Psoas muscle (tissue), 8 donors: Measurements from ENCODE around the gene RPLP2. TPM values are rescaled to one million over a fixed set of nuclear protein-coding genes. Genes with fewer than 3 reads are reported as not detected.

ENCODE experiments used
- ATAC-seq, 4 donors: fragments of 200-7000 bp; cut with Tn5 transposase; one replicate each; pipeline ENCODE4 v1.9.1; 2020; ENCODE audit warnings: moderate library complexity in 3 of 4, mild to moderate bottlenecking in 2 of 4
- DNase-seq, 2 donors: peaks; one replicate each; pipeline ENCODE4 v3.0.0-alpha.2; 2020
- H3K27ac ChIP-seq: fragments of 200-600 bp; one replicate; pipeline ENCODE4 v1.8.0; 2022
- H3K27me3 ChIP-seq, 3 donors: fragments of 200-600 bp in 1 of 3; one replicate each; pipeline versions ENCODE4 v1.6.1 to v1.8.0; 2013 to 2022; ENCODE audit warnings: low read length in 2 of 3, mild to moderate bottlenecking in 2 of 3, moderate library complexity in 1 of 3; ENCODE audit not compliant: insufficient read depth in 3 of 3
- H3K36me3 ChIP-seq, 2 donors: fragments of 200-600 bp in 1 of 2; one replicate each; pipeline versions ENCODE4 v1.6.1 to v1.8.0; 2013 to 2022; ENCODE audit warnings: low read depth in 1 of 2, mild to moderate bottlenecking in 1 of 2, moderate library complexity in 1 of 2; ENCODE audit not compliant: insufficient read depth in 1 of 2
- H3K4me1 ChIP-seq: fragments of 200-600 bp; one replicate; pipeline ENCODE4 v1.8.0; 2022
- H3K4me3 ChIP-seq: fragments of 200-600 bp; one replicate; pipeline ENCODE4 v1.8.0; 2022; ENCODE audit warnings: mild to moderate bottlenecking
- H3K9me3 ChIP-seq: fragments of 200-600 bp; one replicate; pipeline ENCODE4 v1.8.0; 2022
- CTCF ChIP-seq: fragments of 200-600 bp; IDR thresholded peaks from one replicate; pipeline ENCODE4 v1.8.0; 2022; ENCODE audit warnings: antibody characterized with exemption
- WGBS, 3 donors: extraction: QIAGEN DNeasy Blood & Tissue Kit; methylation state at CpG; one replicate each; pipeline versions ENCODE4 v1.1.6 to v1.1.7; 2013; 5-methylcytosine and 5-hydroxymethylcytosine counted together
- intact Hi-C, 2 donors: fragments of 100-400 bp; cut with DNase I; formaldehyde crosslinking; loops; one replicate each; pipeline versions ENCODE4 v1.11.0 to v1.14.2; 2022
- polyA plus RNA-seq, 3 donors: library from polyadenylated mRNA; stranded (reverse); fragments of 200-250 nt; gene quantifications; one replicate each; pipeline ENCODE4 v1.2.3, GENCODE V29; 2013
- total RNA-seq, 4 donors: library from RNA; stranded (reverse); fragmentation: NEBNext Ultra II Directional in 2 of 4; extraction: Animal tissue kit (Norgen Biotek cat#: 25700) in 2 of 4; gene quantifications; one replicate each; pipeline versions ENCODE4 v1.2.1 to v1.2.4, GENCODE V29; 2021 to 2023
- donor health status: healthy with polysubstance abuse.
- donor health status: DM: no; HTN: no; CAD: no; lungs with moderate emphysema.
- donor health status: Bipolar disorder and iron deficiency.
- donor health status: healthy.
- donor health status: DM: yes; HTN: yes; CAD: no.
- donor health status: DM: no; HTN: no; CAD: no.
- donor health status: DM: no; HTN: no; CAD: no.
- donor health status: DM: yes; HTN: yes; CAD: no.

RPLP2 gene
- total and polyA plus RNA-seq, 7 donors: 779 to 1,781 (median 1,246) TPM

GRCh38 chr11:811446-812245 lies 1.9 kb downstream of the RPLP2 start:
- H3K27me3 ChIP-seq: no peaks in the 10 kb centered on the region
- intact Hi-C loops: no loop called here
- H3K4me3 ChIP-seq: peak overlapping the region; percentile 93
- H3K4me1 ChIP-seq: peaks cover 31% of the 10 kb centered on the region
- peak in 3 of 4 donors; percentile 1 to 36 (median 9) for ATAC-seq
- TF ChIP-seq CTCF: peak; percentile 15
- H3K36me3 ChIP-seq: peaks cover 10 to 46% of the 10 kb centered on the region in 2 donors
- DNase-seq: no peak
- H3K9me3 ChIP-seq: no peaks in the 10 kb centered on the region
- H3K27ac ChIP-seq: peak overlapping the region; percentile 97
- 44 to 58% (median 48%) methylated on average over 14 of the region's 14 CpGs for WGBS, 3 donors

GRCh38 chr11:812390-812789 lies 2.6 kb downstream of the RPLP2 start:
- Histone ChIP-seq H3K36me3 (peaks cover 10 to 46% of the 10 kb centered on the region in 2 donors), H3K27me3 (no peaks in the 10 kb centered on the region), H3K4me3 (peak overlapping the region; percentile 93), H3K9me3 (no peaks in the 10 kb centered on the region), H3K4me1 (peaks cover 31% of the 10 kb centered on the region), H3K27ac (peak overlapping the region; percentile 97)
- no peak for TF ChIP-seq CTCF
- intact Hi-C loops: no loop called here
- WGBS, 3 donors: 56 to 72% (median 71%) methylated on average over 3 of the region's 3 CpGs
- DNase-seq: no peak
- ATAC-seq: no peak

GRCh38 chr11:813072-813455 lies 3.3 kb downstream of the RPLP2 start:
- no peak for ATAC-seq
- Histone ChIP-seq H3K27ac (peak overlapping the region; percentile 97), H3K4me3 (no peak overlapping the region), H3K36me3 (peaks cover 10 to 46% of the 10 kb centered on the region in 2 donors), H3K9me3 (no peaks in the 10 kb centered on the region), H3K4me1 (peaks cover 28% of the 10 kb centered on the region), H3K27me3 (no peaks in the 10 kb centered on the region)
- no peak for TF ChIP-seq CTCF
- no peak for DNase-seq
- intact Hi-C loops: no loop called here
- 85 to 93% (median 85%) methylated on average over 6 of the region's 6 CpGs for WGBS, 3 donors

- no peak for ATAC-seq
- intact Hi-C loops: no loop called here
- peak overlapping the region; percentile 97 for H3K27ac ChIP-seq
Observed at GRCh38 chr11:813456-814096, 3.8 kb downstream of the RPLP2 start.

More at GRCh38 chr11:813456-814096, 3.8 kb downstream of the RPLP2 start:
- Histone ChIP-seq H3K4me3 (no peak overlapping the region), H3K4me1 (peaks cover 25% of the 10 kb centered on the region), H3K36me3 (peaks cover 10 to 46% of the 10 kb centered on the region in 2 donors), H3K9me3 (no peaks in the 10 kb centered on the region), H3K27me3 (no peaks in the 10 kb centered on the region)
- no peak for TF ChIP-seq CTCF
- no peak for DNase-seq
- WGBS, 3 donors: 77 to 83% (median 81%) methylated on average over 9 of the region's 9 CpGs
